ENCODE results near the gene SORCS2.

The SORCS2 gene

DNA sequence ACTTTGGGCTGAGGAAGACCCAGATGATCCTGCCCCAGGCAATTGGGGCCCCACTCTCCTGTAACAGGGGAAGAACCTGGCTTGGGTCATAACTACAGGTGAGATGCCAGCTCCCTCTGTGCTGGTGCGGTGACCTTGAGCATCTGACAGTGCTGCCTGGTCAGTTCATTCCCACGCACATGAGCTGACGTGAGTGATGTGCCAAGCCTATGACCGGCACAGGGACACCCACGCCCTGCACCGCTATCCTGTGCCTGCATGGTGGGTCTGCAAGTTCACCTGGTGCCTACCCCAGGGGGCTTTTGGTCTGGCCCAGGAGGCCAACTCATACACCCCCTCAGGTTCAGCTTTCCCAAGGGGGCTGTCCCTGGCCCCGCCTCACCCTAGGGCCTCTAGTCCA lies 366.1 kb downstream of the SORCS2 start:
- no peaks in the 10 kb centered on the region for H3K27me3 ChIP-seq (ENCODE audit: low read depth, low read length)
- no peaks in the 10 kb centered on the region for H4K20me1 ChIP-seq (ENCODE audit: insufficient read depth, low read length)
- no peak overlapping the region for H2AFZ ChIP-seq (ENCODE audit: low read depth, low read length)
- H3K36me3 ChIP-seq (replicated peaks; ENCODE audit: low read depth, low read length): no peaks in the 10 kb centered on the region
- H3K4me2 ChIP-seq (ENCODE audit: low read length): no peak overlapping the region
- no peak overlapping the region for H3K4me3 ChIP-seq (ENCODE audit: low read length)
- no peaks in the 10 kb centered on the region for H3K9me3 ChIP-seq (ENCODE audit: insufficient read depth, low read length)
- TF ChIP-seq, protein P1, sequence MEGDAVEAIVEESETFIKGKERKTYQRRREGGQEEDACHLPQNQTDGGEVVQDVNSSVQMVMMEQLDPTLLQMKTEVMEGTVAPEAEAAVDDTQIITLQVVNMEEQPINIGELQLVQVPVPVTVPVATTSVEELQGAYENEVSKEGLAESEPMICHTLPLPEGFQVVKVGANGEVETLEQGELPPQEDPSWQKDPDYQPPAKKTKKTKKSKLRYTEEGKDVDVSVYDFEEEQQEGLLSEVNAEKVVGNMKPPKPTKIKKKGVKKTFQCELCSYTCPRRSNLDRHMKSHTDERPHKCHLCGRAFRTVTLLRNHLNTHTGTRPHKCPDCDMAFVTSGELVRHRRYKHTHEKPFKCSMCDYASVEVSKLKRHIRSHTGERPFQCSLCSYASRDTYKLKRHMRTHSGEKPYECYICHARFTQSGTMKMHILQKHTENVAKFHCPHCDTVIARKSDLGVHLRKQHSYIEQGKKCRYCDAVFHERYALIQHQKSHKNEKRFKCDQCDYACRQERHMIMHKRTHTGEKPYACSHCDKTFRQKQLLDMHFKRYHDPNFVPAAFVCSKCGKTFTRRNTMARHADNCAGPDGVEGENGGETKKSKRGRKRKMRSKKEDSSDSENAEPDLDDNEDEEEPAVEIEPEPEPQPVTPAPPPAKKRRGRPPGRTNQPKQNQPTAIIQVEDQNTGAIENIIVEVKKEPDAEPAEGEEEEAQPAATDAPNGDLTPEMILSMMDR (IDR thresholded peaks at IDR 0.05; ENCODE audit: low read depth, low read length): no peak
- TF ChIP-seq EZH2phosphoT487 (IDR thresholded peaks at IDR 0.05; ENCODE audit: low read depth): no peak
- H3K79me2 ChIP-seq (ENCODE audit: low read length): no peaks in the 10 kb centered on the region
- H3K4me1 ChIP-seq (ENCODE audit: low read length): no peaks in the 10 kb centered on the region
- H3K27ac ChIP-seq (ENCODE audit: low read length): no peak overlapping the region
- H3K9ac ChIP-seq (ENCODE audit: low read length): no peak overlapping the region

DNA sequence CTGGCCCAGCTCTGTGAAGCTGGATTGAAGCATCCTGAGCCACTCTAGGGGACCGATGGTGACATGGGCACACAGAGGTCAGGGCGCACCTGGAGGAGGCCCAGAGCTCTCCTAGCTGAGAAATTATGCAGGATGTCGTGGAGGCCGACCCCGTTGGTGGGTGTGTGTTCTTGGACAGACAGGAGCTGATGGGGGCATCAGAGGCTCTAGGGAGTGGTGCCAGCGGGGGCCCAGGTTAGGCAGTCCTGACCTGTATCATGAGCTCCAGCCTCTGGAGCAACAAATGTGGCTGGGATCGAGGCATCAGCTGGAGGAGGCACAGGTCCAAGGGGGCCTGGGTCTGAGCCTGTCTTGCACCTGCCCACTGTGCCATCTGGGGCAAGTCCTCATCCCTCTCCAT lies 367.0 kb downstream of the SORCS2 start:
- no peak for TF ChIP-seq EZH2phosphoT487 (IDR thresholded peaks at IDR 0.05; ENCODE audit: low read depth)
- TF ChIP-seq, protein P1 (IDR thresholded peaks at IDR 0.05; ENCODE audit: low read depth, low read length): no peak
- Histone ChIP-seq H3K27ac (ENCODE audit: low read length) (no peak overlapping the region), H3K4me3 (ENCODE audit: low read length) (no peak overlapping the region), H3K9me3 (ENCODE audit: insufficient read depth, low read length) (no peaks in the 10 kb centered on the region), H4K20me1 (ENCODE audit: insufficient read depth, low read length) (no peaks in the 10 kb centered on the region), H3K27me3 (ENCODE audit: low read depth, low read length) (no peaks in the 10 kb centered on the region), H3K36me3 (replicated peaks; ENCODE audit: low read depth, low read length) (no peaks in the 10 kb centered on the region), H2AFZ (ENCODE audit: low read depth, low read length) (no peak overlapping the region), H3K4me2 (ENCODE audit: low read length) (no peak overlapping the region), H3K9ac (ENCODE audit: low read length) (no peak overlapping the region), H3K4me1 (ENCODE audit: low read length) (no peaks in the 10 kb centered on the region), H3K79me2 (ENCODE audit: low read length) (no peaks in the 10 kb centered on the region)

DNA sequence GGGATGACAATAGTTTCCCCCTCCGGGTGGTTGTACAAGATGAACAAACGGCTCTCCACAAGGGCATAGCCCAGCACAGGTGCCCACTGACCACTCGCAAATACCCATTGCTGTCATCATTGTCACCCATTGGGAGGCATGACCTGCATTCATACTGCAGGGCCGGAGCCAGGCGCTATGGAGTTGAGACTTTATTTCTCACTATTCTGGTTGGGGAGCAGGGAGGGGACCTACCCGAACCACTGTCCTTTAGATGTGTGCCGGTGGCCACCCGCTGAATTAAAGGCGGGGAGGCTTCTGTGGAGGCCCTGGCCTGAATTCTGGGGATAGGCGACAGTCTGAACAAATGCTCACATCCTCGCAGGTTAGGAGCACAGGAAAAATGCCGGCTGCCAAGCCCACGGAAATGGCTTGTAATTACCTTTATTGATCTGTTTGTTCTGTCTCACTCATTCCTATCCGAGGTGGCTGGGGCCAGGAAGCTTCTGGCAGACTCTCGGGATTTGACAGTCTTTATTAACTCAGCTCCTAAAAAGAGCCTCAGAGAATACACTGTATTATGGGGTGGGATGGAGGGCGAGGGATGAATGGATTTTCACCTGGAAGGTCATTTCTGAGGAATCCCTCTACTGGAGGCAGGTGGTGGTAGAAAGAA lies 367.5 kb downstream of the SORCS2 start:
- Histone ChIP-seq H3K9ac (ENCODE audit: low read length) (no peak overlapping the region), H3K27ac (ENCODE audit: low read length) (no peak overlapping the region), H3K36me3 (replicated peaks; ENCODE audit: low read depth, low read length) (no peaks in the 10 kb centered on the region), H3K27me3 (ENCODE audit: low read depth, low read length) (no peaks in the 10 kb centered on the region), H3K4me2 (ENCODE audit: low read length) (no peak overlapping the region), H3K4me3 (ENCODE audit: low read length) (no peak overlapping the region), H3K79me2 (ENCODE audit: low read length) (no peaks in the 10 kb centered on the region), H3K9me3 (ENCODE audit: insufficient read depth, low read length) (no peaks in the 10 kb centered on the region), H2AFZ (ENCODE audit: low read depth, low read length) (no peak overlapping the region), H3K4me1 (ENCODE audit: low read length) (no peaks in the 10 kb centered on the region), H4K20me1 (ENCODE audit: insufficient read depth, low read length) (no peaks in the 10 kb centered on the region)
- no peak for TF ChIP-seq EZH2phosphoT487 (IDR thresholded peaks at IDR 0.05; ENCODE audit: low read depth)
- TF ChIP-seq, protein P1 (IDR thresholded peaks at IDR 0.05; ENCODE audit: low read depth, low read length): no peak

DNA sequence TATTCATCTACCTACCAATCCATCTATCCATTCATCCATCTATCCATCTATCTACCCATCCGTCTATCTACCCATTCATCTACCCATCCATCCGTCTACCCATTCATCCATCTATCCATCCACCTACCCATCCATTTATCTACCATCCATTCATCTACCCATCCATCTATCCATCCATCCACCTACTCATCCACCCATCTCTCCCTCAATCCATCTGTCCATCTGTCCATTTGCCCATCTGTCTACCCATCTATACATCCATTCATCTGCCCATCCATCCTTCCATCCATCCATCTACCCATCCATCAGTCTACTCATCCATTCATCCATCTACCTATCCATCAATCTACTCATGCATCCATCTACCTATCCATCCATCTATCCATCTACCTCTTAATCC lies 369.2 kb downstream of the SORCS2 start:
- Histone ChIP-seq H3K9ac (ENCODE audit: low read length) (no peak overlapping the region), H3K27me3 (ENCODE audit: low read depth, low read length) (no peaks in the 10 kb centered on the region), H3K9me3 (ENCODE audit: insufficient read depth, low read length) (no peaks in the 10 kb centered on the region), H3K36me3 (replicated peaks; ENCODE audit: low read depth, low read length) (no peaks in the 10 kb centered on the region), H3K4me1 (ENCODE audit: low read length) (no peaks in the 10 kb centered on the region), H3K4me2 (ENCODE audit: low read length) (no peak overlapping the region), H3K27ac (ENCODE audit: low read length) (no peak overlapping the region), H3K4me3 (ENCODE audit: low read length) (no peak overlapping the region), H2AFZ (ENCODE audit: low read depth, low read length) (no peak overlapping the region), H3K79me2 (ENCODE audit: low read length) (no peaks in the 10 kb centered on the region), H4K20me1 (ENCODE audit: insufficient read depth, low read length) (no peaks in the 10 kb centered on the region)
- no peak for TF ChIP-seq EZH2phosphoT487 (IDR thresholded peaks at IDR 0.05; ENCODE audit: low read depth)
- TF ChIP-seq, protein P1 (IDR thresholded peaks at IDR 0.05; ENCODE audit: low read depth, low read length): no peak
